Measurements from ENCODE around the gene TPM4.
A peak's percentile ranks its signal among the peaks of the same experiment; 100 is the strongest.

TPM4 gene

DNA sequence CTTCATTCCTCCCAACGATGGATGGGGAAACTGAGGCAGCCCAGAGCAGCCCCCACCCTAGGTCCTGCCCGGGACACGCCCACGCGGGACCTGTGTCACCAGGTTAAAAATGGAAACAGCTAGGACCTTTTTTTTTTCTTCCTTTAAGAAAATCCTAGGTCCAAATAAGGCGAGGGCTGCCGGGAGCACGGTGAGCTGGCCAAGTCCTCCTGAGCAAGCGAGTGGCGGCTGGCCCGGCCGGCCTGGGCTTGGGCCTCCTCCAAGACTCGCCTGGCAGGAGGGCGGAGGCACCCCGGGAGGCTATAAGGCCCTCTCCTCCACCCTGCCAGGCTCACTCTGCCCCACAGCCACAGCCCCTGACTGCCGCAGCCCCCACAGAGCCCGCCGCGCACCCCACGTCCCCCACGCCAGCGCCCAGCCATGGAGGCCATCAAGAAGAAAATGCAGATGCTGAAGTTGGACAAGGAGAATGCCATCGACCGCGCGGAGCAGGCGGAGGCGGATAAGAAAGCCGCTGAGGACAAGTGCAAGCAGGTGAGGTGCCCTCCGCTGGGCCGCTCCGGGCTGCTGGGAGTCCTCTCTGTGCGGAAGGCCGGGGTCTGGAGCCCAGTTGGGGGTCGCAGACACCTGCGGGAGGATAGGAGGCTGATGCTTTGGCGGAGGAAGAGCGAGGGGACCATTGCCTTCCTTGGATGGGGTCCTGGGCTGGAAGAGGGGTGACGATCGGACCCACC lies 8.9 kb upstream of the TPM4 start:
- no peak for TF ChIP-seq CTCF (IDR thresholded peaks at IDR 0.05; ENCODE audit: low read depth, low read length)
- peak; percentile 84 for DNase-seq (ENCODE audit: extremely low read depth, low read depth)

DNA sequence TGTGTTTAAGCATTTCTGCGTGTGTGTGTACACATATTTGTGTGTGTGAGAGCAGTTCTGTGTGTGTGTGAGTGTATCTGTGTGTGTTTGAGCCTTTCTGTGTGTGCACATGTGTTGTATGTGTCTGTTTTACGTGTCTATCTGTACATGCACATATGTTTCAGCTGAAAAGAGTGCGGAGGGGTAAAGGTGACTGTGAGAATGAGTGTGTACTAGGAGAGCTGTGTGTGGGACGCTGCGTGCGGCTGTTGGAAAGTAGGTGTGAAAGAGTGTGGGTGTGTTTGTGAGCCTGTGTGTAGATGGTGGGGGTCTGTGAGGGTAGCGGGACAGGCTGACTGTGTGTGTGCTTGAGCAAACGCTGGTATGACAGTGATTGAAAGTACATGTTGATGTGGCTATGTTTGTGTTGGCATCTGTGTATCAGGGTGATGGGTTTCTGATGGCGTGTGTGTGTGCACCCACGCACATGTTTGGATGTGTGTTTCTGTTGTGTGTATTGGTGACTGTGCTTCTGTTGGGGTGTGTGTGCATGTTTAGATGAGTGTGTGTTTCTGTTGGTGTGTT lies 7.5 kb upstream of the TPM4 start:
- no peak for TF ChIP-seq CTCF (IDR thresholded peaks at IDR 0.05; ENCODE audit: low read depth, low read length)
- no peak for DNase-seq (ENCODE audit: extremely low read depth, low read depth)

DNA sequence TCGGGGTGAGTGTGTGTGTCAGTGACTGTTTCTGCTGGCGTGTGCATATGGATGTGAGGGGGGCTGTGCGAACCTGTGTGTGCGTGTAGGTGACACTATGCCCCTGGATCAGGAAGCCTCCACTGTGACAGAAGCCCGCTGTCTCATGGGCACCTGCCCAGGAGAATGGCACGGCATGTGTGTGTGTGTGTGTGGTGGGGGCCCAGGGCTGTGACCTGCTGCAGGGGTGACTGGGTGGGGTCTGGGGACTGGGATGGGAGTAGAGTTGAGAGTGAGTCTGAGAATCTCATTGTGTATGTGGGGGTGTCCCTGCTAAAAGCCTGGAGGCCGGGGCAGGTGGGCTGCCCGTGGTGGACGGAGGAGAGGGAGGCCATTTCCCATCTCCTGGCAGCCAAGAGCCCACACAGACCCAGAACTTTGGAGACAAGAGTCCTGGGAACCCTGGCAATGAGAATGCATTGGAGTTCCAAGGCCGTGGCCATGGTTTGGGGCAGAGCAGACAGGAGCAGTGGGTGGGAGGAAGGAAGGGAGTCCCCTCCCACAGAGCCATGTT lies 6.4 kb upstream of the TPM4 start:
- DNase-seq (ENCODE audit: extremely low read depth, low read depth), result no peak
- TF ChIP-seq CTCF (IDR thresholded peaks at IDR 0.05; ENCODE audit: low read depth, low read length), result no peak

GRCh38 chr19:16070366-16070990 lies 5.8 kb upstream of the TPM4 start:
- DNase-seq (ENCODE audit: extremely low read depth, low read depth), result no peak
- TF ChIP-seq CTCF (IDR thresholded peaks at IDR 0.05; ENCODE audit: low read depth, low read length), result no peak

GRCh38 chr19:16071072-16071691 lies 5.1 kb upstream of the TPM4 start:
- DNase-seq (ENCODE audit: extremely low read depth, low read depth), result no peak
- TF ChIP-seq CTCF (IDR thresholded peaks at IDR 0.05; ENCODE audit: low read depth, low read length), result no peak

DNA sequence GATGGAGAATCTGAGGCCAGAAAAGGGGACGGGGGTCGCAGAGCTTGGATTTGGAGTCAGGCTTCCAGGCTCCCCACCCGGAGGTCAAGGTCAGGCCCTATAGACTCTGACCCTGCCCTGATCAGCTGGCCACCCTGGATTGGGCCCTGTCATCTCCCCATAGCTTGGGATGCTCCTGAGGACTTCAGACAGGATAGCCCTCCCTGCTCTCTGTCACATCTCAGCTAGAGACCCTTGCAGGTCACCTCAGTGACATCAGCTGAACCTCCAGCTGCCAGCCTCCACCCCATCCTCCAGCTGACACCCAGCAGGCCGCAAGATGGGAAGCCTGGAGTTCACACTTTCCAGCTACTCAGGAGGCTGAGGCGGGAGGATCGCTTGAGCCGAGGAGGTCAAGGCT lies 2.8 kb upstream of the TPM4 start:
- DNase-seq (ENCODE audit: extremely low read depth, low read depth), result no peak

More for the DNA sequence above, 2.8 kb upstream of the TPM4 start:
- no peak for TF ChIP-seq CTCF (IDR thresholded peaks at IDR 0.05; ENCODE audit: low read depth, low read length)

All from AG09319 (cell line).